ENCODE results near the gene PHF2. TPM values are rescaled to one million over a fixed set of nuclear protein-coding genes. Genes with fewer than 3 reads are reported as not detected.
A peak's percentile ranks its signal among the peaks of the same experiment; 100 is the strongest.

Gene PHF2
- 7.6 and 13.9 TPM in 2 replicates for total RNA-seq

DNA sequence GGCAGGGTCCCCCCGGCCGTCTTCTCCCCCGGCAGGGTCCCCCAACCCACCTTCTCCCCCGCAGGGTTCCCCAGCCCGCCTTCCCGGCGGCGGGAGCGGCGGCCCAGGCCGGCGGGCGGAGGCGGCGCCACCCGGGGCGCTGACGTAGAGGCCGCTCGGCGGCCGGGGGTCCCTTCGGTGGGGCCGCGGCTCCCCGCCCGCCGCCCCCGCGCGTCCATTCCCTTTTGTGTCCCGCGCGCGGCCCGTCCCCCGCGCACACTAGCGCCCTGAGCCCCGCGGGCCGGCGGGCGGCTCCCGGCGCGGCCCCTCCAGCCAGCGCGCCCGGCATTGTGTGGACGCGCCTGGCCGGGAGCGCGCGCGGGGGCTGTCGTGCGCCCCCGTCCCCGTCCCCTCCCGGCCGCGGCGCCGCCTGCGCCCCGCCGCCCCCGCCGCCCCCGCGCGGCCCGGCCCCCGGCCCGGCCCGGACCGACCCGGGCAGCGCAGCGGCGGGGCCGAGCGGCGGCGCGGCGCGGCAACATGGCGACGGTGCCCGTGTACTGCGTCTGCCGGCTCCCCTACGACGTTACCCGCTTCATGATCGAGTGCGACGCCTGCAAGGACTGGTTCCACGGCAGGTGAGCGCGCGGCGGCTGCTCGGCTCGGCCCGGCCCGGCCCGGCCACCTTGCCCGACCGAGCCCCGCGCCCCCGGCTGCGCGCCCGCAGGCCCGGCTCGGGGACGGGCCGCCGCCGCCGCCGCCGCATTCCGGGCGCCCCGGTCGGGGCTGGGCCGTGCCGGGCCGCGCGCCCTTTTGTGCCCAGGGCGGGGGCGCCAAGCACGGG lies at the start of gene PHF2:
TSS of gene PHF2 (plus strand) at position 327 of the 820 bp plus-strand sequence. CDS start at position 517, 190 bp downstream.
- DNase-seq (ENCODE audit: low read depth in 2 of 2) = peak; percentile 24 to 50

DNA sequence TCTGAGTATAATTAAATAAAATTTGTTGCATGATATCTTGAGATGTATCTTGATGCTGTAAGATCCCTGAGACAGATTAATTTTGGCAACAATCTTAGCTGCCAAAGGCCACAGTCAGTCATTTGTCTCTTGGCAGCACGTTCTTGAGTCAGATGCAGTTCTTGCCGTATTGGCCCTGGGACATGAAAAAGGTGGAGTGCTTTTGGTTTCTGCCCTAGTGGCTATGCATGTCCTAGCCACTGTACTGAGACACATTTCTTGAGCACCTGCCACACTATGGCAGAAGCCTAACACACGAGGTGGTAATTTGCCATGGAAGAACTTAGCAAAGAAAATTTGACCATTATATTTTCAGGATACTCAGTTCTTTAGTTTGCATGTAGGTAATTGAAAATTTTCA lies 45.0 kb upstream of the PHF2 start:
- no peak for DNase-seq (ENCODE audit: low read depth in 2 of 2)

DNA sequence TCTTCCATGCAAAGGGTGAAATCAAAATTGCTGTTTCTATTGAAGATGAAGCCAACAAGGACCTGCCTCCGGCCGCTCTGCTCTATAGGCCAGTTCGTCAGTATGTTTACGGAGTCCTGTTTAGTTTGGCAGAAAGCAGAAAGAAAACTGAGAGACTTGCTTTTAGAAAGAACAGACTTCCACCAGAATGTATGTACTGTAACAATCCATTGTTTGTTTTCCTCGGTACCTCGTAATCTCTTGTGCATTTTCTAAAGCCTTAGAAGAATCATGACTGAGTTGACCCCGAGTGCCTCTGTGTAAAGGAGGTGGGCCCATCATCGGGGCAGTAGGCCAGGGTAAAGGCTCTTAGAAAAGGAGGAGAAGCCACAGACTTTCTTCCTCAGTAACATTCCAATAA lies 44.2 kb upstream of the PHF2 start:
- DNase-seq (ENCODE audit: low read depth in 2 of 2) = no peak

DNA sequence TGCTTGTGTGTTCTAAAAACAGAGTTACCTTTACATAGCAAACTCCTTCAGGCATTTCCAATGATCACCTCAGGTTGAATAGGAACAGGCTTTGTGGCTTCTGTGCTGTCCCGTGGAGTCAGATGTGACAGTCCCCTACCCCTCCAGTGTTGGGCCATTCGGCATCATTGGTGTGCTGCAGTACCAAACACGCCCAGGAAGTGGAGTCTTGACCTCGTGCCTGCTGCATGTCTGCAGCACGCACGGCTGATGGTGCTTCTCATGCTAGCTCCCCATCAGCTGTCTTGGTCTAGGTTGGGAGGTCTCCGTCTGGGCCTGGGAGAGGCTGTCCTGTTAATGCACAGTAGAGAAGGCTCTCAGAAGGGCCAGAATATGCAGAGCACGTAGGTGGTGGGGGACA lies 42.5 kb upstream of the PHF2 start:
- DNase-seq (ENCODE audit: low read depth in 2 of 2) = no peak

DNA sequence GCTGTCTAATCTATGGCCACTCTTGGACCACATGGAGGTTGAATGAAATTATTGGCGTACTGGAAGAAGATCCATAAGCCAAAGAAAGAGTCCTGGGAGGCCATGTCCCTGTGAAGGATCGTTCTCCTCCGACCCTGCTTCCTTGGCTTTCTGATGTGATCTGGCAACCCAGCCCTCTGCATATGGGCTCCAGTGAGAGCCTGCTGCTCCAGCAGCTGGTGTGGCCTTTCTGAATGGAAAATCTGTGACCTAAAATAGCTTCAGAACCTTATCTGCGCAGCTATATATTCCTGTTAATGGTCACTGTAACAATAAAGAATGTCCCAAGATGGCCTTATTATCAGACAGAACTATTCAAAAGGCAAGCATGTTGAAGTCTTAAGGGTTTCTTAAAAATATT lies 40.2 kb upstream of the PHF2 start:
- no peak for DNase-seq (ENCODE audit: low read depth in 2 of 2)

- no peak for DNase-seq (ENCODE audit: low read depth in 2 of 2)
Measured at GRCh38 chr9:93536874-93537273, 39.5 kb upstream of the PHF2 start.

DNA sequence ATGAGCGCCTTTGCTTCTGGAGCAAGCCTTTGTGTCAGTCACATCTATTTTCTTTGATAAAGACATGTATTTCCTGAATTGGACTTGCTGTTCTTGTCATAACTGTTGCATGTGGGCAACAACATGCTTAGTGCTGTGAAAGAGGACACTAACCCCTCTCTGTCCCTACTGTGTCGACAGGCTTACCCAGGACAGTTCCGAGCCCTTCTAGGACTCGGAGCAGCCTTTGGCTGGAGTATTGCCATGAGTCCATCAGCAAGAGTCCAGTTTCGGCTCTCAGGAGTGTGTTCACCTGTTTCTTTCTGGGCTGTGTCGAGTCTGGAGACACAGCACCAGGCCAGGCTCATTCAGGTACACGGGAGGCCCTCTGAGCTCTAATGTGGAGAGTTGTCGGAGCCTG lies 36.1 kb upstream of the PHF2 start:
- no peak for DNase-seq (ENCODE audit: low read depth in 2 of 2)

DNA sequence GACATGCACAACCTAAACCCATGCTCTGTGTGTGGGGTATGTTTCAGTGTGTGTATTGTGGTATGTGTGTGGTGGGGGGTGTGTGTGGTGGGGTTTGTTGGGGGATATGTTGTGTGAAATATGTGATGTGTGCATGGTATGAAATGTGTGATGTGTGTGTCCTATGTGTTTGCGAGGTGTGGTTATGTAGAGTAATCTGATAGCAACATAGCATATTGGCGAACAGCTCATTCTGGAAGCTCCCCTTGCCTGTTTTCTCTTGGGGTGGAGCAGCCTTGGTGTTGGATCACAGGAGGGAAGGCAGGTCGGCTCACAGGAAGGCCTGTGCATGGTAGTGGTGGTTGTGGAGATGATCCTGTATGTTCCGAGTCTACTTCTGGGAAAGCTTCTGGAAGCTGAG lies 35.4 kb upstream of the PHF2 start:
- DNase-seq (ENCODE audit: low read depth in 2 of 2) = no peak

DNA sequence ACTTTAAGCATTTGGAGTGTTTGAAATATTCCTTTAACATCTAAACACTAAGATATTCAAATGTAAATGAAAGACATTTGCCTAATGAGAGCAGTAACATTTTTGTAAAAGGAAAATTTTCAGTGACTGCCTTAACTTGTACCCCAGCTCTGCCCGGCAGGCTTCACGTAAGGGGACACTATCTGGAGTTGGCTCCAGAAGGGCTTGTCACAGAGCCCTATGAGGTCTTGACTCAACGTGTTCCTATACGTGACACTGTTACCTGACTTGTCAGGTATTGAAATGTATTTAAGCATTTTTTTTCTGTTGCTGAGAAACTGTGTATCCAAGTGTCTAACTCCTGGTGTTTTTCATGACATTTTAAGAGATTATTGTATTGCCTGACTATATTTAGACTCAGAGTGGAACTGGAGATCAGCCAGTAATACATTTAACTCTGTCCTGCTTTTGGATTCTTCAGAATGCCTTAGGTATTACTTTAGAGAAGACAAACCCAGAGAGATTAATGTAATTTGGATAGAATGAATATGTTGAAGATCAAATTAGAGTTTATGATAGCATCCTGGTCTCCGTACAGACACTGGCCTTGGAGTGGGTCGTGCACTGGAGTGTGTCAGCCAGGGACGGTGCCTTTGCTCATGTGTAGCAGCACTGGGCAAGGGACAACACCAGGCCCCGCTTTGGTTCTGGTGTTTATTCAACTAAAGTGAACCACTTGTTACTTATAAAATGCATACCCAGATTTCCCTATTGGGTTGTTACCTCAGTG lies 34.6 kb upstream of the PHF2 start:
- no peak for DNase-seq (ENCODE audit: low read depth in 2 of 2)

DNA sequence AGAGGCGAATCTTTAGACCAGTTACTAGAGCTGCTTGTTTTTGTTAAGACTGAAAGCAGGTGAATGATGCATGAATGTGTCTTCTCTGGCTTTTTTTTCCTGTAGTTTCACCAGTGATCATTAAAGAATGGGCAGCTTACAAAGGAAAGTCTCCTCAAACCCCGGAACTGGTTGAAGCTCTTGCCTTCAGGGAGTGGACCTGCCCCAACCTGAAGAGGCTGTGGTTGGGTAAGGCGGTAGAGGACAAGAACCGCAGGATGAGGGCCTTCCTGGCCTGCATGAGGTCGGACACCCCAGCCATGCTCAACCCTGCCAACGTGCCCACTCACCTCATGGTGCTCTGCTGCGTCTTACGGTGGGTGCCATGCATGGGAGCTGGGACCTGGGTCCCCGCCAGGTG lies 33.3 kb upstream of the PHF2 start:
- DNase-seq (ENCODE audit: low read depth in 2 of 2) = no peak

DNA sequence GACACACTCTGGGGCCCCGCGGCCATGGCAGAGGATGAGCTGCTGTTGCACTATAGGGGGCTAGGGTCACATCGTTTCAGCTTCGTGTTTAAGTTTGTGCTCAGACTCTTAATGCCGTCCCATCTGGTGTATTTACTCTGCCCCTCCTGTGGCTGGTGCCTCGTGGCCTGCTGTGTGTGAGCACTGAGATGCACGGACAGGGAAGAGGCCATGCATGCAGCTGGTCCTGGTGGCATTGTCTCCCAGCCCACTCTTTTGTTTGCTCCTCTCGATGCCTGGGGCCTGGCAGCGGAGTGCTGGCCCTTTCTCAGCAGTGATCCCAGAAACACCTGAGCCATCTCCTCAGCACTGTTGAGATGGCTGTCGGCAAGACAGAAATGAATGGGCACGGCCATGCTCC lies 30.0 kb upstream of the PHF2 start:
- no peak for DNase-seq (ENCODE audit: low read depth in 2 of 2)

- DNase-seq (ENCODE audit: low read depth in 2 of 2) = no peak
Measured at GRCh38 chr9:93549611-93550010, 26.8 kb upstream of the PHF2 start.

DNA sequence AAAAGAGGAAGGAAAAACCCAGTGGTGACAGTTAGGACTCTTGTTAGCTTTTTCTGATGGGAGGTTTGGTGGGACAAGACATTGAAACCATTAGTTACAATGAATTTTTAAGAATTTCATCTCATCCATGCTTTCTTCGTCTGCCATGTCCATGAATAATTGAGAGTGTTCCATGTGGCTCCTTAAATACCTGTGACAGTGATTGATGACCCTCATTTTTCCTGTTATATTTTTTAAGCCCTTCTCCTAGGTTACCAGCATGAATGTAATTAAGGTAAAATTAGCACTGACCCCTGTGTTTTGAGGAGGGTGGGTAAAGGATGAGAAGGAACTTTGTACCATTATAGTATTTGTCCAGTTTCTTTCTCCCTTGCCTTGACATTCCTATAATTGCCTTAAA lies 23.5 kb upstream of the PHF2 start:
- DNase-seq (ENCODE audit: low read depth in 2 of 2) = no peak

DNA sequence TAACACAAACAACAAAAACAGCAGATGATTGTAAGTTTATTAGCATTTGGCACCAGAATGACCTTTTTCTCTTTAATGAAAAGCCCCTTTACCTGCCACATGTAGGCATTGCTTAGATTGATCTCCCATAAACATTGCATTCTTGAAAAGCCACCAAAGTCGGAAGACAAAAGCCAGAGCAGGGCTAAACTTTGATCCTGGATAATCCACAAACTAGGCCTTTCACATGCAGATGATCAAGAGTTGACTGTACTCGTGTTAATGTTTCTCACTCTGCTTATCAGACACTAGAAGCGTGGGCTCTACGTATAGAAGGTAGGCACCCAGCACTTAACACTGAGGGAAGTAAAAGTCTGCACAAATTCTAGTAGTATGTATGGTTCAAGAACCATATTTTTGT lies 21.0 kb upstream of the PHF2 start:
- DNase-seq (ENCODE audit: low read depth in 2 of 2) = no peak

GRCh38 chr9:93557366-93558137 lies 18.8 kb upstream of the PHF2 start:
- DNase-seq (ENCODE audit: low read depth in 2 of 2) = no peak

GRCh38 chr9:93558503-93558902 lies 17.9 kb upstream of the PHF2 start:
- no peak for DNase-seq (ENCODE audit: low read depth in 2 of 2)

- no peak for DNase-seq (ENCODE audit: low read depth in 2 of 2)
Measured at GRCh38 chr9:93560991-93561390, 15.4 kb upstream of the PHF2 start.

DNA sequence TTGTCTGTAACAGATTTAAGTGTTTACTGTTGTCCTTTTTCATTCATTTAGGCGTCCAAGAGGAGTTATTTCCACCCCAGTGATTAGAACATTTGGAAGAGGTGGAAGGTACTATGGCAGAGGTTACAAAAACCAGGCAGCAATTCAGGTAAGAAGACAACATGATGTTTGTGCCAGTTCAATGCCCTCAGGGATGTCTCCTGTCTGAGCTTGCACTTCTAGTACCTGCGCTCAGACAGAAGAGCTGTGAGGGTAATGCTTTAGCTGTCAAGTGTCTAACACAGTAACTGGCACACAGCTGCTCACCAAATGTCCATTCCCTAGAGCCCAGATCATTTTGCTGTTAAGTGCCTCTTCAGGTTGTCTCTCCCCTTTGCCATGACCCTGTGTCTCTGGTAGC lies 14.2 kb upstream of the PHF2 start:
- DNase-seq (ENCODE audit: low read depth in 2 of 2) = no peak

- no peak for DNase-seq (ENCODE audit: low read depth in 2 of 2)
Measured at GRCh38 chr9:93565089-93565488, 11.3 kb upstream of the PHF2 start.

- peak; percentile 98 for DNase-seq (ENCODE audit: low read depth in 2 of 2)
Measured at GRCh38 chr9:93566408-93567270, 9.7 kb upstream of the PHF2 start.

DNA sequence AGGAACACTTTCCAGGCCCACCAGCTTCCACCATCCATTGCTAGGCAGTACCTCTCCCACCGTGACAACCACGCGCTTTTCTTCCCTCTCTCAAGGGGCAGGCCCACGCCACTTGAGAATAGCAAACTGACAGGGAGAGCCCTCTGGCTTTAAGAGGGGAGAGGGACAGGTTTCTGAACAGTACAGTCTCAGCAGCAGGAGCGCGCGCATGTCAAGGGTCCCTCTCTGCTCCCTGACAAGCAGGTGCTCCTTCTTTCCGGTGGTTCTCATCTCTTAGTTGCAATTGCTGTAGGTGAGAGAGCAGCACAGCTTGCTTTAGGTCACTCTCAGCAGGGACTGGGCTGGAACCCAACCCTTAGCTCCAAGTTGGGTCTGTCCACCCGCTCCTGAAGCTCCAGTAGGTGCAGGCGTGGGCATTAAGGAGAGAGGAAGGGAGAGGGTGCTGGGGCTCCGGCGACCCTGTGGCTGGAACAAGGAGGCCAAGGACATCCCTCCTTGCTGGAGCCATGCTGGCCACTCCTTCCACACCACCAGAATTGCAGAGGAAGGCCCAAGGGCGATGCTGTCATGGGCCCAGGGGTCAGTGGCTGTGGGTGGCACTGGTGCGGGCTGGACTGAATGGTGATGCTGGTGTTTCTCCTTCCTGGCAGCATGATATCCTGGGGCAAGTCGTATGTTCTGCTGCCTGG lies 9.0 kb upstream of the PHF2 start:
- DNase-seq (ENCODE audit: low read depth in 2 of 2) = no peak

Measured in lung microvascular endothelial cell (primary cell).